IMR-90 (cell line): ENCODE data around the gene SPPL3. TPM values are rescaled to one million over a fixed set of nuclear protein-coding genes. Genes with fewer than 3 reads are reported as not detected.

Experiments
- ATAC-seq: fragments of 200-7000 bp; cut with Tn5 transposase; 2 replicates; pipeline ENCODE4 v1.9.1; 2020; ENCODE audit warnings: low read depth, mild to moderate bottlenecking, moderate library complexity
- BruUV-seq: library from RNA; stranded (reverse); fragments of 400-500 nt; replicated peaks from 2 replicates; lab custom pipeline; 2021; lab: Mats Ljungman, UMichigan
- CTCF ChIA-PET: fragments of 300-600 bp; formaldehyde crosslinking; extraction: SDS; loops from one replicate; lab custom pipeline; 2021; ENCODE audit warnings: antibody characterized with exemption; lab: Yijun Ruan, JAX
- POLR2A ChIA-PET: fragments of 300-600 bp; sonication (Branson Sonifier 250); formaldehyde crosslinking; loops from one replicate; lab custom pipeline; 2022; ENCODE audit warnings: antibody characterized with exemption; ENCODE audit not compliant: unreplicated experiment; lab: Charles Lee
- DNase-seq: peaks from one replicate; pipeline ENCODE4 v3.0.0; 2013
- H2AFZ ChIP-seq: replicated peaks from 2 replicates; pipeline ENCODE3; 2013; ENCODE audit warnings: low read length, mild to moderate bottlenecking; ENCODE audit not compliant: poor library complexity
- H2AK5ac ChIP-seq: 2 replicates; pipeline ENCODE4 v1.6.1; 2013; ENCODE audit warnings: low read depth, low read length, inconsistent platforms
- H2AK9ac ChIP-seq: replicated peaks from 2 replicates; pipeline ENCODE3; 2013; ENCODE audit warnings: mild to moderate bottlenecking, low read depth, low read length, moderate library complexity; ENCODE audit not compliant: poor library complexity
- H2BK120ac ChIP-seq: 2 replicates; pipeline ENCODE4 v1.6.1; 2013; ENCODE audit warnings: low read depth, low read length, inconsistent platforms
- H2BK15ac ChIP-seq: 3 replicates; pipeline ENCODE4 v1.6.1; 2013; ENCODE audit warnings: low read depth, low read length, inconsistent platforms
- H2BK20ac ChIP-seq: 2 replicates; pipeline ENCODE4 v1.6.1; 2013; ENCODE audit warnings: low read depth, mild to moderate bottlenecking, inconsistent platforms, low read length, moderate library complexity
- H2BK5ac ChIP-seq: 2 replicates; pipeline ENCODE4 v1.6.1; 2013; ENCODE audit warnings: mild to moderate bottlenecking, low read depth, low read length, inconsistent platforms; ENCODE audit not compliant: poor library complexity, severe bottlenecking
- H3K14ac ChIP-seq: replicated peaks from 2 replicates; pipeline ENCODE4 v1.6.1; 2013; ENCODE audit warnings: low read depth, low read length, inconsistent platforms
- H3K18ac ChIP-seq: 2 replicates; pipeline ENCODE4 v1.6.1; 2013; ENCODE audit warnings: low read depth, low read length, control low read depth
- H3K23ac ChIP-seq: 2 replicates; pipeline ENCODE4 v1.6.1; 2013; ENCODE audit warnings: low read depth, low read length, inconsistent platforms
- H3K27ac ChIP-seq: 2 replicates; pipeline ENCODE4 v1.5.1; 2013; ENCODE audit warnings: mild to moderate bottlenecking, control low read depth, low read length; ENCODE audit not compliant: insufficient read depth
- H3K27me3 ChIP-seq: 2 replicates; pipeline ENCODE4 v1.6.1; 2013; ENCODE audit warnings: low read length; ENCODE audit not compliant: control insufficient read depth, insufficient read depth
- H3K36me3 ChIP-seq: 2 replicates; pipeline ENCODE4 v1.6.1; 2013; ENCODE audit warnings: low read length, mixed read lengths; ENCODE audit not compliant: control insufficient read depth, insufficient read depth
- H3K4ac ChIP-seq: 2 replicates; pipeline ENCODE4 v1.6.1; 2013; ENCODE audit warnings: low read depth, low read length, inconsistent platforms
- H3K4me1 ChIP-seq: 2 replicates; pipeline ENCODE4 v1.6.1; 2013; ENCODE audit warnings: low read length, mixed read lengths; ENCODE audit not compliant: control insufficient read depth, insufficient read depth
- H3K4me2 ChIP-seq: 2 replicates; pipeline ENCODE4 v1.6.1; 2013; ENCODE audit warnings: low read depth, mild to moderate bottlenecking, control low read depth, low read length, moderate library complexity
- H3K4me3 ChIP-seq: 2 replicates; pipeline ENCODE4 v1.5.1; 2013; ENCODE audit warnings: low read depth, mild to moderate bottlenecking, control low read depth, low read length, moderate library complexity; ENCODE audit not compliant: insufficient read depth
- H3K56ac ChIP-seq: 2 replicates; pipeline ENCODE4 v1.6.1; 2013; ENCODE audit warnings: low read length, inconsistent platforms; ENCODE audit not compliant: insufficient read depth; ENCODE audit errors: extremely low read depth
- H3K79me1 ChIP-seq, 2 experiments: 2 replicates each; pipeline ENCODE4 v1.6.1; 2013; ENCODE audit warnings: low read length in 2 of 2, inconsistent platforms in 1 of 2, low read depth in 1 of 2
- H3K9ac ChIP-seq: 2 replicates; pipeline ENCODE4 v1.6.1; 2013; ENCODE audit warnings: low read depth, low read length, control low read depth
- H3K9me1 ChIP-seq: 2 replicates; pipeline ENCODE4 v1.6.1; 2013; ENCODE audit warnings: low read length, inconsistent platforms; ENCODE audit not compliant: insufficient read depth
- H3K9me3 ChIP-seq: 2 replicates; pipeline ENCODE4 v1.6.1; 2013; ENCODE audit warnings: low read length; ENCODE audit not compliant: control insufficient read depth, insufficient read depth
- H4K20me1 ChIP-seq: 2 replicates; pipeline ENCODE4 v1.6.1; 2013; ENCODE audit warnings: low read length, inconsistent platforms; ENCODE audit not compliant: insufficient read depth
- H4K5ac ChIP-seq: 2 replicates; pipeline ENCODE4 v1.6.1; 2013; ENCODE audit warnings: mild to moderate bottlenecking, low read depth, low read length, control low read depth
- H4K8ac ChIP-seq, 2 experiments: 2 replicates each; pipeline ENCODE4 v1.6.1; 2013; ENCODE audit warnings: low read depth in 2 of 2, low read length in 2 of 2, control low read depth in 1 of 2, inconsistent platforms in 1 of 2
- H4K91ac ChIP-seq: 2 replicates; pipeline ENCODE4 v1.6.1; 2013; ENCODE audit warnings: low read depth, low read length, inconsistent platforms; ENCODE audit not compliant: insufficient read depth
- CEBPB ChIP-seq: IDR thresholded peaks from 2 replicates; pipeline ENCODE4 v1.6.1; 2012; ENCODE audit warnings: low read depth, low read length, improper control_type of control experiment
- CHD1 ChIP-seq: IDR thresholded peaks from 2 replicates; pipeline ENCODE4 v1.6.1; 2012; ENCODE audit warnings: low read depth, low read length, improper control_type of control experiment
- CTCF ChIP-seq: conservative IDR thresholded peaks from 2 replicates; pipeline ENCODE4 v1.5.1; 2012; ENCODE audit warnings: mild to moderate bottlenecking, low read depth, low read length, improper control_type of control experiment
- FOS ChIP-seq: fragments of 150-350 bp; IDR thresholded peaks from 2 replicates; pipeline ENCODE4 v1.6.1; 2016; ENCODE audit warnings: low read depth, low read length
- MAFK ChIP-seq: IDR thresholded peaks from 2 replicates; pipeline ENCODE4 v1.6.1; 2012; ENCODE audit warnings: low read depth, low read length, improper control_type of control experiment
- MAZ ChIP-seq: IDR thresholded peaks from 2 replicates; pipeline ENCODE4 v1.6.1; 2012; ENCODE audit warnings: low read depth, mild to moderate bottlenecking, low read length, improper control_type of control experiment, moderate library complexity, borderline replicate concordance
- MXI1 ChIP-seq: IDR thresholded peaks from 2 replicates; pipeline ENCODE4 v1.6.1; 2012; ENCODE audit warnings: low read depth, mild to moderate bottlenecking, low read length, moderate library complexity, borderline replicate concordance
- NFE2L2 ChIP-seq: fragments of 150-350 bp; IDR thresholded peaks from 2 replicates; pipeline ENCODE4 v1.6.1; 2016; ENCODE audit warnings: low read depth, mild to moderate bottlenecking, low read length
- RAD21 ChIP-seq: IDR thresholded peaks from 2 replicates; pipeline ENCODE4 v1.6.1; 2012; ENCODE audit warnings: low read length, improper control_type of control experiment
- RCOR1 ChIP-seq: IDR thresholded peaks from 2 replicates; pipeline ENCODE4 v1.6.1; 2012; ENCODE audit warnings: mild to moderate bottlenecking, low read length, improper control_type of control experiment; ENCODE audit not compliant: insufficient replicate concordance
- RFX5 ChIP-seq: IDR thresholded peaks from 2 replicates; pipeline ENCODE4 v1.8.0; 2012; ENCODE audit warnings: low read depth, mild to moderate bottlenecking, low read length, moderate library complexity
- SMC3 ChIP-seq: fragments of 150-350 bp; IDR thresholded peaks from 2 replicates; pipeline ENCODE4 v1.6.1; 2016; ENCODE audit warnings: low read depth, mild to moderate bottlenecking, antibody characterized with exemption, low read length, moderate library complexity
- USF2 ChIP-seq: fragments of 150-350 bp; IDR thresholded peaks from 2 replicates; pipeline ENCODE4 v1.6.1; 2017; ENCODE audit warnings: mild to moderate bottlenecking, antibody characterized with exemption, low read length, low read depth
- WGBS, 2 experiments: methylation state at CpG; one replicate each; pipeline versions ENCODE4 v1.1.5 to v1.1.7; 2013; ENCODE audit warnings: missing lambda C conversion rate in 2 of 2; ENCODE audit not compliant: insufficient read length in 1 of 2; ENCODE audit errors: extremely low coverage in 2 of 2; 5-methylcytosine and 5-hydroxymethylcytosine counted together
- dilution Hi-C: fragments of 300-500 bp; cut with HindIII; formaldehyde crosslinking; loops from one replicate; pipeline ENCODE4 v1.14.3; 2018; ENCODE audit warnings: low sequenced_read_pairs; ENCODE audit not compliant: unreplicated experiment
- in situ Hi-C: fragments of 300-500 bp; cut with MboI; formaldehyde crosslinking; loops from 3 replicates; pipeline ENCODE4 v1.14.3; 2019; ENCODE audit warnings: low sequenced_read_pairs, inconsistent platforms, mixed read lengths
- intact Hi-C: fragments of 100-400 bp; cut with micrococcal nuclease; formaldehyde crosslinking; loops from 2 replicates; pipeline ENCODE4 v1.10.0; 2022
- polyA plus RNA-seq, 3 experiments: library from polyadenylated mRNA; depleted of rRNA; stranded (reverse); fragments of >200 nt; gene quantifications; 2 replicates each; pipeline ENCODE4 v1.2.3, GENCODE V29; 2012; ENCODE audit warnings: low replicate concordance in 1 of 3
- total RNA-seq: library from RNA; depleted of rRNA; stranded (reverse); fragments of >200 nt; gene quantifications from 2 replicates; pipeline ENCODE4 v1.2.3, GENCODE V29; 2012
- TF ChIP-seq, protein P1 (sequence below): fragments of 150-350 bp; IDR thresholded peaks from 2 replicates; pipeline ENCODE4 v1.6.1; 2016; ENCODE audit warnings: low read depth, mild to moderate bottlenecking, low read length, moderate library complexity, borderline replicate concordance

Gene SPPL3
- total and polyA plus RNA-seq, 2 of the 4 experiments (the other 2 are of a cell fraction), result 1.6 to 18.0 TPM

GRCh38 chr12:120762086-120762485 is 142.1 kb downstream of the SPPL3 start:
- H3K56ac ChIP-seq, result no peak overlapping the region
- in situ Hi-C loops (no loop called here), intact Hi-C loops (loop anchor here (5.0 kb wide), 1 partner anchor 435 kb away; the partner anchor contains the start of gene PLA2G1B), dilution Hi-C loops (no loop called here)
- CTCF ChIA-PET, result interaction anchor here (0.6 kb wide), 2 partner anchors 210 to 509 kb away, joined by 3 to 4 read pairs; no protein-coding TSS in a partner anchor
- H3K4me3 ChIP-seq, result no peak overlapping the region
- H3K9ac ChIP-seq, result no peak overlapping the region
- no peak overlapping the region for H4K8ac ChIP-seq
- H3K27me3 ChIP-seq, result no peaks in the 10 kb centered on the region
- no peak overlapping the region for H2BK15ac ChIP-seq
- H2BK20ac ChIP-seq, result no peak overlapping the region
- peaks cover 3% of the 10 kb centered on the region; the same call in 1 of the 2 replicates for H3K9me1 ChIP-seq
- no peak overlapping the region for H4K91ac ChIP-seq
- H2AK9ac ChIP-seq, result no peak overlapping the region
- H3K4ac ChIP-seq, result no peak overlapping the region
- WGBS, 2 experiments, result no CpG with 5 or more reads among the region's 6 CpGs
- no peak overlapping the region for H3K14ac ChIP-seq
- no peak overlapping the region for H3K4me2 ChIP-seq
- no peak overlapping the region for H2AK5ac ChIP-seq
- H3K9me3 ChIP-seq, result no peaks in the 10 kb centered on the region
- no peak overlapping the region for H2AFZ ChIP-seq
- ATAC-seq (no peak), DNase-seq (no peak)
- no TSS peak for BruUV-seq
- no peak overlapping the region for H2BK120ac ChIP-seq
- no peak overlapping the region for H3K27ac ChIP-seq
- H3K79me1 ChIP-seq, result no peaks in the 10 kb centered on the region
- POLR2A ChIA-PET, result no interaction called here
- no peak overlapping the region for H4K5ac ChIP-seq
- H3K36me3 ChIP-seq, result peaks cover 38% of the 10 kb centered on the region
- H3K4me1 ChIP-seq, result no peaks in the 10 kb centered on the region
- no peak for TF ChIP-seq CEBPB
- no peak for TF ChIP-seq RFX5
- no peak for TF ChIP-seq NFE2L2
- TF ChIP-seq CTCF, result no peak
- no peak for TF ChIP-seq RAD21
- no peak for TF ChIP-seq MAFK
- TF ChIP-seq FOS, result no peak
- no peak for TF ChIP-seq MXI1
- no peak for TF ChIP-seq CHD1
- no peak for TF ChIP-seq SMC3
- TF ChIP-seq, protein P1, sequence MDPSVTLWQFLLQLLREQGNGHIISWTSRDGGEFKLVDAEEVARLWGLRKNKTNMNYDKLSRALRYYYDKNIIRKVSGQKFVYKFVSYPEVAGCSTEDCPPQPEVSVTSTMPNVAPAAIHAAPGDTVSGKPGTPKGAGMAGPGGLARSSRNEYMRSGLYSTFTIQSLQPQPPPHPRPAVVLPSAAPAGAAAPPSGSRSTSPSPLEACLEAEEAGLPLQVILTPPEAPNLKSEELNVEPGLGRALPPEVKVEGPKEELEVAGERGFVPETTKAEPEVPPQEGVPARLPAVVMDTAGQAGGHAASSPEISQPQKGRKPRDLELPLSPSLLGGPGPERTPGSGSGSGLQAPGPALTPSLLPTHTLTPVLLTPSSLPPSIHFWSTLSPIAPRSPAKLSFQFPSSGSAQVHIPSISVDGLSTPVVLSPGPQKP, result no peak
- no peak for TF ChIP-seq RCOR1
- TF ChIP-seq USF2, result no peak
- no peak for TF ChIP-seq MAZ
- H3K23ac ChIP-seq, result no peak overlapping the region
- no peaks in the 10 kb centered on the region for H4K20me1 ChIP-seq
- no peak overlapping the region for H2BK5ac ChIP-seq
- H3K18ac ChIP-seq, result no peak overlapping the region
